ENCODE results near the gene TNS3. TPM values are rescaled to one million over a fixed set of nuclear protein-coding genes. Genes with fewer than 3 reads are reported as not detected.

Gene TNS3
- polyA plus RNA-seq: 1 to 10 TPM; 2.7 to 3.4 TPM

- no peaks in the 10 kb centered on the region for H3K9me3 ChIP-seq (ENCODE audit: control insufficient read depth in 2 of 2, insufficient read depth in 1 of 2, low read depth in 1 of 2, low read length in 1 of 2)
- H3K4me3 ChIP-seq (ENCODE audit: low read depth in 1 of 2, low read length in 2 of 2): peak within 1 kb of the TSS; percentile 47 to 52
- H3K27me3 ChIP-seq (ENCODE audit: control insufficient read depth in 1 of 2, insufficient read depth in 2 of 2, low read length in 2 of 2): peaks cover 0 to 6% of the 10 kb centered on the region in 2 donors
- H3K27ac ChIP-seq (ENCODE audit: low read depth in 2 of 2, low read length in 1 of 2): peak within 1 kb of the TSS; percentile 42 to 50
- no peaks in the 10 kb centered on the region for H3K36me3 ChIP-seq (ENCODE audit: control insufficient read depth in 2 of 2, insufficient read depth in 2 of 2, low read length in 1 of 2)
- WGBS, 2 donors: 8 to 9% methylated on average over 75 to 85 of the region's 85 CpGs
- H3K4me1 ChIP-seq (ENCODE audit: control insufficient read depth in 2 of 2, insufficient read depth in 2 of 2, low read length in 1 of 2): peaks cover 3 to 5% of the 10 kb centered on the region in 2 donors
Measured at GRCh38 chr7:47581804-47582763, at the start of gene TNS3. Gene TNS3 (minus strand): TSS chr7:47582111. CDS start chr7:47439636, 142,475 bp downstream.

- WGBS, 2 donors: 93% methylated on average over 13 of the region's 13 CpGs
- Histone ChIP-seq H3K4me3 (ENCODE audit: low read depth in 1 of 2, low read length in 2 of 2) (no peak overlapping the region), H3K27ac (ENCODE audit: low read depth in 2 of 2, low read length in 1 of 2) (no peak overlapping the region), H3K9me3 (ENCODE audit: control insufficient read depth in 2 of 2, insufficient read depth in 1 of 2, low read depth in 1 of 2, low read length in 1 of 2) (no peaks in the 10 kb centered on the region), H3K27me3 (ENCODE audit: control insufficient read depth in 1 of 2, insufficient read depth in 2 of 2, low read length in 2 of 2) (no peaks in the 10 kb centered on the region), H3K36me3 (ENCODE audit: control insufficient read depth in 2 of 2, insufficient read depth in 2 of 2, low read length in 1 of 2) (no peaks in the 10 kb centered on the region), H3K4me1 (ENCODE audit: control insufficient read depth in 2 of 2, insufficient read depth in 2 of 2, low read length in 1 of 2) (peaks cover 2 to 7% of the 10 kb centered on the region in 2 donors)
Measured at GRCh38 chr7:47631711-47632110, 49.8 kb upstream of the TNS3 start.

GRCh38 chr7:47627580-47628283 lies 45.8 kb upstream of the TNS3 start:
- WGBS, 2 donors: 77 to 82% methylated on average over 7 of the region's 7 CpGs
- no peak overlapping the region for H3K27ac ChIP-seq (ENCODE audit: low read depth in 2 of 2, low read length in 1 of 2)
- no peaks in the 10 kb centered on the region for H3K36me3 ChIP-seq (ENCODE audit: control insufficient read depth in 2 of 2, insufficient read depth in 2 of 2, low read length in 1 of 2)
- H3K27me3 ChIP-seq (ENCODE audit: control insufficient read depth in 1 of 2, insufficient read depth in 2 of 2, low read length in 2 of 2): no peaks in the 10 kb centered on the region
- peaks cover 0 to 4% of the 10 kb centered on the region in 2 donors for H3K4me1 ChIP-seq (ENCODE audit: control insufficient read depth in 2 of 2, insufficient read depth in 2 of 2, low read length in 1 of 2)
- no peaks in the 10 kb centered on the region for H3K9me3 ChIP-seq (ENCODE audit: control insufficient read depth in 2 of 2, insufficient read depth in 1 of 2, low read depth in 1 of 2, low read length in 1 of 2)
- H3K4me3 ChIP-seq (ENCODE audit: low read depth in 1 of 2, low read length in 2 of 2): no peak overlapping the region

GRCh38 chr7:47625861-47626715 lies 44.2 kb upstream of the TNS3 start:
- Histone ChIP-seq H3K9me3 (ENCODE audit: control insufficient read depth in 2 of 2, insufficient read depth in 1 of 2, low read depth in 1 of 2, low read length in 1 of 2) (no peaks in the 10 kb centered on the region), H3K27ac (ENCODE audit: low read depth in 2 of 2, low read length in 1 of 2) (no peak overlapping the region), H3K27me3 (ENCODE audit: control insufficient read depth in 1 of 2, insufficient read depth in 2 of 2, low read length in 2 of 2) (no peaks in the 10 kb centered on the region), H3K4me3 (ENCODE audit: low read depth in 1 of 2, low read length in 2 of 2) (no peak overlapping the region), H3K4me1 (ENCODE audit: control insufficient read depth in 2 of 2, insufficient read depth in 2 of 2, low read length in 1 of 2) (peaks cover 0 to 4% of the 10 kb centered on the region in 2 donors), H3K36me3 (ENCODE audit: control insufficient read depth in 2 of 2, insufficient read depth in 2 of 2, low read length in 1 of 2) (no peaks in the 10 kb centered on the region)
- WGBS, 2 donors: 88% methylated on average over 10 of the region's 10 CpGs

DNA sequence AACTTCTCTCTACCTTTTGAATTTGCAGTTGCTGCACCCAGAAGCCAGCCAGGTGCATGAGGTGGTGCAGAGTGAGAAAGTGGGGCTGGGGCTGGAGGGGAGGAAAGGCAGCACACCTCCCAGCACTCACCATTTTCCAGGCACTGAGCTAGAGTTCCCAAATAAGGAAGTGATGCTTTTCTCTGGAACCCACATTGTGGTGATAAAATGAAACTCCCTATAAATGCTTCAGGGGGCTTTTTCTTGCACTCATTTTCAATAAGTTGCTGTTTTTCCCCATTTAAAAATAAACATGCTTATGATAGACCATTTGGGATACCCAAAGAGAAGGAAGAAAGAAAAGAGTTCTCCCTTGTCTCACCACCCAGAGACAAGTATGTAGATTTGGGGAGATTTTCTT lies 42.8 kb upstream of the TNS3 start:
- no peaks in the 10 kb centered on the region for H3K36me3 ChIP-seq (ENCODE audit: control insufficient read depth in 2 of 2, insufficient read depth in 2 of 2, low read length in 1 of 2)
- H3K27me3 ChIP-seq (ENCODE audit: control insufficient read depth in 1 of 2, insufficient read depth in 2 of 2, low read length in 2 of 2): no peaks in the 10 kb centered on the region
- H3K4me3 ChIP-seq (ENCODE audit: low read depth in 1 of 2, low read length in 2 of 2): no peak overlapping the region
- no peak overlapping the region for H3K27ac ChIP-seq (ENCODE audit: low read depth in 2 of 2, low read length in 1 of 2)
- H3K9me3 ChIP-seq (ENCODE audit: control insufficient read depth in 2 of 2, insufficient read depth in 1 of 2, low read depth in 1 of 2, low read length in 1 of 2): no peaks in the 10 kb centered on the region
- peaks cover 0 to 4% of the 10 kb centered on the region in 2 donors for H3K4me1 ChIP-seq (ENCODE audit: control insufficient read depth in 2 of 2, insufficient read depth in 2 of 2, low read length in 1 of 2)

DNA sequence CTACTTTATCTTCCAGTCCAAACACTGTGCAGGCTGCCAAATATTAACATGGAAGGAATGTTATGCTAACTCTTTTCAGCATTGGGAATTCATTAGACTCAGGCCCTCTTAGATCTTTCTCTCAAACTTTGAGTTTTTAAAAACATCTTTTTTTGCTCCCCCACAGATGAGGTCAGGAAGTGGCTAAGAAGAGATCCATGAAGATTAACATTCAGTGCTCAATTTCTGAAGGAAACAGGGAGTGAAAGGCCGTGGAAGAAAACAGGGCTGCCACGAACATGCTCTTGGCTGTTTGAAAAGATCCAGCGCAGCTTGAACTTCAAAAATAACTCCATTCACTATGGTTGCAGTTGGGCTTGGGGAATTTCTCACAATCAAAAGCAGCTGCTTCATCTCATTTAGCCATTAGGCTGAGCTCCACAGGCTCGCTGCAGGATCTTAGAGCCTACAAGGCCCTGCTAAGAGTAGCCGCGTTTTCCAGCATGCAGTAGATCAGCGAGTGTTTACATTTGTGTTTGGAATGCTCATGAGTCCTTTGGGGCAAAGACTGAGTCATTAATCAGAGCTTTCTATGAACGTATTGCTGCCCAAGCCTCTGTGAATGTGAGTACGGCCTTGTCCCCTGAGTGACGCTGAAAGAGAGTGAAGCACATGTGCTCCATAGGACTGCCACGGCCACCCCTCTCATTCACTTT lies 41.2 kb upstream of the TNS3 start:
- H3K4me1 ChIP-seq (ENCODE audit: control insufficient read depth in 2 of 2, insufficient read depth in 2 of 2, low read length in 1 of 2): peaks cover 0 to 4% of the 10 kb centered on the region in 2 donors
- H3K36me3 ChIP-seq (ENCODE audit: control insufficient read depth in 2 of 2, insufficient read depth in 2 of 2, low read length in 1 of 2): no peaks in the 10 kb centered on the region
- H3K27ac ChIP-seq (ENCODE audit: low read depth in 2 of 2, low read length in 1 of 2): peak overlapping the region in 1 of 2 donors; percentile 17
- no peak overlapping the region for H3K4me3 ChIP-seq (ENCODE audit: low read depth in 1 of 2, low read length in 2 of 2)
- no peaks in the 10 kb centered on the region for H3K27me3 ChIP-seq (ENCODE audit: control insufficient read depth in 1 of 2, insufficient read depth in 2 of 2, low read length in 2 of 2)
- no peaks in the 10 kb centered on the region for H3K9me3 ChIP-seq (ENCODE audit: control insufficient read depth in 2 of 2, insufficient read depth in 1 of 2, low read depth in 1 of 2, low read length in 1 of 2)
- WGBS, 2 donors: 40 to 44% methylated on average over 11 of the region's 11 CpGs

- H3K4me3 ChIP-seq (ENCODE audit: low read depth in 1 of 2, low read length in 2 of 2): no peak overlapping the region
- H3K4me1 ChIP-seq (ENCODE audit: control insufficient read depth in 2 of 2, insufficient read depth in 2 of 2, low read length in 1 of 2): peaks cover 0 to 4% of the 10 kb centered on the region in 2 donors
Measured at GRCh38 chr7:47622586-47622945, 40.7 kb upstream of the TNS3 start.

GRCh38 chr7:47621979-47622561 lies 40.2 kb upstream of the TNS3 start:
- Histone ChIP-seq H3K36me3 (ENCODE audit: control insufficient read depth in 2 of 2, insufficient read depth in 2 of 2, low read length in 1 of 2) (no peaks in the 10 kb centered on the region), H3K4me3 (ENCODE audit: low read depth in 1 of 2, low read length in 2 of 2) (no peak overlapping the region), H3K27me3 (ENCODE audit: control insufficient read depth in 1 of 2, insufficient read depth in 2 of 2, low read length in 2 of 2) (no peaks in the 10 kb centered on the region), H3K9me3 (ENCODE audit: control insufficient read depth in 2 of 2, insufficient read depth in 1 of 2, low read depth in 1 of 2, low read length in 1 of 2) (no peaks in the 10 kb centered on the region), H3K27ac (ENCODE audit: low read depth in 2 of 2, low read length in 1 of 2) (peak overlapping the region in 1 of 2 donors; percentile 26), H3K4me1 (ENCODE audit: control insufficient read depth in 2 of 2, insufficient read depth in 2 of 2, low read length in 1 of 2) (peaks cover 0 to 4% of the 10 kb centered on the region in 2 donors)
- 81 to 83% methylated on average over 14 of the region's 14 CpGs for whole genome bisulfite sequencing, 2 donors

More at GRCh38 chr7:47622586-47622945, 40.7 kb upstream of the TNS3 start:
- Histone ChIP-seq H3K27me3 (ENCODE audit: control insufficient read depth in 1 of 2, insufficient read depth in 2 of 2, low read length in 2 of 2) (no peaks in the 10 kb centered on the region), H3K36me3 (ENCODE audit: control insufficient read depth in 2 of 2, insufficient read depth in 2 of 2, low read length in 1 of 2) (no peaks in the 10 kb centered on the region), H3K9me3 (ENCODE audit: control insufficient read depth in 2 of 2, insufficient read depth in 1 of 2, low read depth in 1 of 2, low read length in 1 of 2) (no peaks in the 10 kb centered on the region), H3K27ac (ENCODE audit: low read depth in 2 of 2, low read length in 1 of 2) (peak overlapping the region in 1 of 2 donors; percentile 26)

Measured in esophagus (tissue), 2 donors.